GM18861 (cell line): ENCODE data around the gene INTS11.

Experiments
- ATAC-seq: cut with Tn5 transposase; IDR thresholded peaks from one replicate; pipeline ENCODE4 v1.9.1; 2021; ENCODE audit not compliant: unreplicated experiment

INTS11 gene

GRCh38 chr1:1303736-1304135, 20.7 kb downstream of the INTS11 start:
- ATAC-seq = no peak

DNA sequence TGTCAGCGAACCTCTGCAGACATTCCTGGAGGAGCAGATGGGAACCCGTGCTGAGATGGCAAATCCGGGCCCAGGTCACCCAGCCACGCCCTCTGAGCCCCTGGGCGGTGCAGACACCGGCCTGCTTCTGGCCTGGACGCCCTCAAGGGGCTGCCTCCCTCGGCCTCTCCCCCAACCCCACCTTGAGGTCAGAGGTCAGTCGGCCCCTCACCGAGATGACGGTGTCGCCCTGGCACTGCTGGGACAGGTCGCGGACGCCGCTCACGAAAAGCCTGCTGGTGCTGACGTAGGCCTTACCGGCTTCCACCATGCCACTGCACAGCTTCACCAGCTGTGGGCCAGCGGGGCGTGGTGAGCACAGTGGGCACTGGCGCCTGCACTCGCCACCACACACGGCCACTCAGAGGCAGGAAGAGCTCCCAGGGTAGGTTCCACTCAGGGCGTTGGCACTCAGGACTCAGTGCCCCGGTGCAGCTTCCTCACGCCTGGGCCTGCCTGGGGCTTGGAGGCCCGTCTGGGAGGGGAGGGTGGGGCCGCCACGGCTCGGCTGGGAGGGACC, 21.4 kb downstream of the INTS11 start:
- no peak for ATAC-seq

DNA sequence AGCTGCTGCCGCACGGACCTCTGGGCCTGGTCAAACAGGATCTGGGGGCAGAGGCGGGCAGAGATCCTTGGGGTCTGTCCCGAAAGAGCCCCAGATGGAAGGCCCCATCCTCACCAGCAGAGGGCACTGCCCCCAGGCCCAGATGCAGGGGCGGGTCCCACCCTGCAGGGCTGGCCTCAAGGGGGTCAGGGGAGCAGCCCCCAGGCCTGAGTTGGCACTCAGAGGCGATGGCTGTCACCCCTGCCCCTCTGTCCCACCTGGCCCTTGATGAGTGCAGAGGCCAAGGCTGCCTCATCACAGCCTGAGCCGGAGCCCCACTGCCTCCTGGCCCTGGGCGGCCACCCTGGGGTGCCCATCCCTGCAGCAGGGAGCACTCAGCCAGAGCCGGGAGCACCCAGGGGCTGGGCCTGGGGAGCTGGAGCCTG, 22.4 kb downstream of the INTS11 start:
- ATAC-seq = no peak

- no peak for ATAC-seq
Observed at GRCh38 chr1:1300352-1300739, 24.1 kb downstream of the INTS11 start.

DNA sequence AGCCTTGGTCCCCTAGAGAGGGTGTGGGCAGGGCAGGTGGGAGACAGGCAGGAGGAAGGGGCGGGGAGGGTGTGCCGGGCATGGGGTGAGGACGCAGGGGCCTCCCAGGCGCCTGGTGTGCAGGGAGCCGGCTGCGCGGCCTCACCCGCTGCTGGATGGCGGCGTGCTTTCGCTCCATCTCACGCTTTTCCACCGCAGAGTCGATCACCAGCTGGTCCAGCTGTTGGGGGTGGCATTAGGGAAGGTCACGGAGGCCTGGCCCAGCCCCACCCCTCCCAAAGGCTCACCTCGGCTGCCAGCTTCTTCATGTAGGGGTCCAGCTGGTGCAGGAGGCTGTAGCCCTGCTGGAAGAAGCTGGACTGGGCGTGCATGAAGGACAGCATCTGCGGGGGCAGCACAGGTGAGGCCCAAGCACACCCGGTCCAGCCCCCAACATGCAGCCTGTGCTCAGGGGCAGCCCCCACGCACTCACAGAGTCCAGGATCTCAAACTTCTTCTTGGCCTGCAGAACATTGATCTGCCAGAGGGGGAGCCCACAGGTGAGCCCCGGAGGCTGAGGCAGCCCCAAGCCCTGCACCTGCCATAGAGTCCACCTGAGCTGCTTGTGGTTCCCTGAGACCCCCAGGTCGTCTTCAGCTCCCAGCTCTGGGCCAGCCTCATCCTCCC, 24.6 kb downstream of the INTS11 start:
- ATAC-seq = no peak

DNA sequence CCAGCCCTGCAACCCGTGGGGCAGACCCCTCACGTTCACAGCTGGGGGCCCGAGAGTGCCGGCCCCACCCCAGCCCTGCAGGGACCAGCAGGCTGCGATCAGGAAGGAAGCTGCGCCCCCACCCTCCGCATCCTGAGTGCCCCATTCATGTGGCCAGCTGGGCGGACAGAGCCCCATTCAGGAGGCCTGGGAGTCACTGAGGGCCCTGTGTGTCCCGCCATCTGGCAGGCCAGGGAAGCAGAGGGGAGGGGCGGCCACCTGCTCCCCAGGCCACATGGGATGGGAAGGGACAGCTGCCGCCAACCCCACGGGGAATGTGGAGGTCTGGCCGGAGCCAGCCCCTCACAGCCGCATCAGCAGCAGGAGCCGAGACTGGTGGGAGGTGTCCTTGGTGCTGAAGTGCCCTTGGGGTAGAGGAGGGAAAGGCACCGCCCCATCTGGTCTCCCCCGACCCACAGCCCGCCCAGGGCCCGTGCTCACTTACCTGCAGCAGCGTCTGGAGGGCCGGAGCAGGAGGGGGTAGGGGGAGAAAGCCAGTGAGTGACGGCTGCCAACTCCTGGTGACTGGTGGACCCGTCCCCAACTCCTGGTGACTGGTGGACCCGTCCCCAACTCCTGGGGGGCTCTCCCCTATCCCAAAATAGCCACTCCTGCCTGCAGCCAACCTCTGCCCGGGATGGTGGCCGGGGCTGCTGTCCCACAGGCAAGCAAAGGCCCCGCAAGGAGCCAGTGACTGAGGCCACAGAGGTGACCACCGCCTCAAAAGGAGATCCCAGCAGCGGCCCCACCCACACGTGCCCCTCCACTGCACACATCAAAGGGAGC, 25.4 kb downstream of the INTS11 start:
- no peak for ATAC-seq

DNA sequence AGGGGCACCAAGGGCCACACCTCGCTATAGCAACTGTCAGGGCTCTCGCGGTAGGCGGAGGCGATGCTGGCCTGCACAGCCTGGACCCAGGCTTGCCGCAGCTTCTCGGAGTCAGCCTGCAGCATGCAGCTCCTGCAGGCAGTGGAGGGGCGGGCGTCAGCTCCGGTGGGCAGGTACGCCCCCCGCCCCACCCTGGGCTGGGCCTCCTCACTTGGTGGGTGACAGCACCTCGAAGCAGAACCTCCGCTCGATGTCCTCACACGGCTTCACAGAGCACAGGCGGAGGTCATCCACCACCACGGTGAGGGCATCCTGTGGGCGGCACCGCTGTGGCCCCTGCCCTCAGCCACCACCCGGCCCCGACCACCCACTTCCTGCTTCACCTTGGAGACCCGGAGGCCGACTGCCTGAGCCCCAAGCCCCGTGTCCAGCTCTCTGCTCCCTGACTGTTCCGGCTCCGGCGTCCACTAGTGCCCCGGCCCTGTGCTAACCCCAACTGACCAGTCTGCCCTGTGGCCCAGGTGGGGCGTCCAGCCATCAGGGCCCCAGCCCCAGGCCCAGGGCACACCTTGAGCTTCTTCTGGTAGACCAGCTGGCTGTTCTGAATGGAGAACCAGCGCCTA, 26.5 kb downstream of the INTS11 start:
- no peak for ATAC-seq

GRCh38 chr1:1296070-1297061, 28.1 kb downstream of the INTS11 start:
- ATAC-seq = no peak

DNA sequence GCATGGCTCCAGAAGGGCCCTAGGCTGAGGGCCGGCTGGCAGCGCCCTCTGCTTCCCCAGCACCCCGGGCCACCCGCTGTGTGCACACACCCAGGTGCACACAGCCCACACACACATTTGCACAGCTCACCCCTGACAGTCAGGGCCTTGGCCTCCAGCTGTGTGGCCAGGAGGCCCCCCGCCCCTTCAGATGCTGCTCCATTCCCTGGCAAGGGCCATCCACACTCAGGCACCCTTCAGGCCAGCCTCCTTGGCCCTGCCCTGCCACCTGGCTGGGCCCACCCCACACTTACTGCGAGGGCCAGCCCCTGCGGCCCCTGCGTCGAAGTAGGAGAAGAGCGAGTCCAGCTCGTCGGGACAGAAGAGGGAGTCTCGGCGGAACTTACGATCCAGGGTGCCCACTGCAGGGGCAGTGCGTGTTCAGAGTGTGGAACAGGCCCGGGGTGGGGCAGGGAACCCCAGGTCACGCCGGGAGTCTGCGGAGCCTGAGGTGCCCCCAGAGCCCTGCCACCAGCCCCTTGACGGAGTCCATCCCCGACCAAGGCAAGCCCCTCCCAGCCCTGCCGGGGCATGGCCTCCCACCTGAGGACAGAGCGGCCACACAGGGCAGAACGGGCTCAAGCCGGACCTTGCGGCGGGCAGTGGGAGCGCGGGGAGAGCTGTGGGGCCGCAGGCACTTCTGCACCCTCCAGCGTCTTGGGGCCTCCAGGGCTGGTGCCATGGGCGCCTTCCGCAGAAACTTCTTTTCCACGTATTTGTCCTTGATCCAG, 29.1 kb downstream of the INTS11 start:
- no peak for ATAC-seq

- no peak for ATAC-seq
Observed at GRCh38 chr1:1294250-1294890, 30.1 kb downstream of the INTS11 start.

GRCh38 chr1:1293263-1294249, 30.9 kb downstream of the INTS11 start:
- ATAC-seq = no peak

- no peak for ATAC-seq
Observed at GRCh38 chr1:1292851-1293250, 31.6 kb downstream of the INTS11 start.

DNA sequence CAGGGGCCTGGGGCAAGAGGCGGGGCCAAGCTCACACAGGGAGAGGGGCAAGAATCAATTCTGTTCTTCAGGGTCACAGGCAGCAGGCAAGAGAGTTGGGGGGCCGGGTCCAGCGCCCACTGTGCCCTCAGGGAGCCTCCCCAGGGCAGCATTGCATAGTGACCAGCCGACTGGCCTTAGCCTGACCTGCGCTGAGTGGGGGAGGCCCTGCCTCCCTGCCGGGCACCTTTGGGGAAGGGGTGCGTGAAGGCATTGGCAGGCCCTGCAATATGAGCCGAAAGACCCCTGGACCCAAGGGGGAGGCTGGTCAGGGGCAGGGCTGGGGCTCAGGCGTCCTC, 32.0 kb downstream of the INTS11 start:
- ATAC-seq = no peak

DNA sequence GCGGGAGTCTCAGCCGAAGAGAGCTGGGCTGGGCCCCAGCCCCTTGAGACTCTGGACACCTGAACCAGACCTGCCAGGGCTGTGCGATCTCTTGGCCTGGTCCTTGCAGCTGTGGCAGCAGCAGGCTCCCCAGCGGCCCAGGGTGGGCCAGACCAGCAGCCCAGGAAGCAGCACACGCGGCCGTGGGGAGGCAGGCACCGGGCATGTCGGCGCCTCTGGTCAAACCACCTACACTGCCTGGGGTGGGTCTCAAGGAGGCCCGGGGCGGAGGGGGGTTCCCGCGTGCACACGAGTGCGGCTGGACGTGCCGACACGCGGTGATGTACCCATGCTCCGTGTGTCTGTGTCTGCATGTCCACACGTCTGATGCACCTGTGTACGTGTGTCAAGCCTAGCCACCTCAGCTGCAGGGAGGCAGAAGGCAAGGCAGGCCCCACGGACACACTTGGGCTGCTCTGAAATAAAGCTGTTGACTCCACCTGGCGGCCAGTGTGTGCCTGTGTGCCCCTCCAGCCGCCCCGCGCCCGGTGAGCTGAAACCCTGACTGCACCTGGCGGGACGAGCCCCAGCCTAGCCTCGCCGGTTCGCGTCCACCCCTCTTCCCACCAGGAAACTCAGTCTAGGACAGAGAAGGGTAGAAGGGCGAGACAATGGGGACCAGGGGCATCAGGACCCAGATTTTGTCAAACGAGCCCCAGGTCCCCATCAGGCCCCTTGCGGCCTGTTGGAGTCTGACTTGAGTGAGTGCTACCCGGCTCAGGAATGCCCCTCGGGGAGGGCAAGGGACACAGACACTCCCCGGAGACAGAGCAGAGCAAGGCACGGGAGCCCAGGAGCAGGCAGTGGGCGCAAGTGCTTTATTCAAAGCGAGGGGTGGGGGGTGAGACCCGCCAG, 32.7 kb downstream of the INTS11 start:
- no peak for ATAC-seq

DNA sequence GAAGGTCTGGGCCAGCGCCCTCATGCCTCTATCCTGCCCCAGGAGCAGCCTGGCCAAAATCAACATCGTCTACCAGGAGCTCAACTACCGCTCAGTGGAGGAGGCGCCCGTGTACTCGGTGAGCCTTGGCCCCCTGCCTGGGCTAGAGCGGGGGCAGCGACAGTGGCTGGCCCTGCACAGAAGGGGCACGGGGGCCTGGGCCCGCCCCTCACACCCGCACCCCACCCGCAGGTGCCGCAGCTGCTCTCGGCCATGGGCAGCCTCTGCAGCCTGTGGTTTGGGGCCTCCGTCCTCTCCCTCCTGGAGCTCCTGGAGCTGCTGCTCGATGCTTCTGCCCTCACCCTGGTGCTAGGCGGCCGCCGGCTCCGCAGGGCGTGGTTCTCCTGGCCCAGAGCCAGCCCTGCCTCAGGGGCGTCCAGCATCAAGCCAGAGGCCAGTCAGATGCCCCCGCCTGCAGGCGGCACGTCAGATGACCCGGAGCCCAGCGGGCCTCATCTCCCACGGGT, 33.4 kb downstream of the INTS11 start:
- ATAC-seq = no peak

- no peak for ATAC-seq
Observed at GRCh38 chr1:1290238-1290731, 34.2 kb downstream of the INTS11 start.
